HG02759 (cell line): ENCODE data around the gene RNASET2.

Experiments used
- ATAC-seq: cut with Tn5 transposase; IDR thresholded peaks from one replicate; pipeline ENCODE4 v1.9.1; 2021; ENCODE audit warnings: mild to moderate bottlenecking, moderate library complexity; ENCODE audit not compliant: unreplicated experiment

Gene RNASET2, protein sequence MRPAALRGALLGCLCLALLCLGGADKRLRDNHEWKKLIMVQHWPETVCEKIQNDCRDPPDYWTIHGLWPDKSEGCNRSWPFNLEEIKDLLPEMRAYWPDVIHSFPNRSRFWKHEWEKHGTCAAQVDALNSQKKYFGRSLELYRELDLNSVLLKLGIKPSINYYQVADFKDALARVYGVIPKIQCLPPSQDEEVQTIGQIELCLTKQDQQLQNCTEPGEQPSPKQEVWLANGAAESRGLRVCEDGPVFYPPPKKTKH

DNA sequence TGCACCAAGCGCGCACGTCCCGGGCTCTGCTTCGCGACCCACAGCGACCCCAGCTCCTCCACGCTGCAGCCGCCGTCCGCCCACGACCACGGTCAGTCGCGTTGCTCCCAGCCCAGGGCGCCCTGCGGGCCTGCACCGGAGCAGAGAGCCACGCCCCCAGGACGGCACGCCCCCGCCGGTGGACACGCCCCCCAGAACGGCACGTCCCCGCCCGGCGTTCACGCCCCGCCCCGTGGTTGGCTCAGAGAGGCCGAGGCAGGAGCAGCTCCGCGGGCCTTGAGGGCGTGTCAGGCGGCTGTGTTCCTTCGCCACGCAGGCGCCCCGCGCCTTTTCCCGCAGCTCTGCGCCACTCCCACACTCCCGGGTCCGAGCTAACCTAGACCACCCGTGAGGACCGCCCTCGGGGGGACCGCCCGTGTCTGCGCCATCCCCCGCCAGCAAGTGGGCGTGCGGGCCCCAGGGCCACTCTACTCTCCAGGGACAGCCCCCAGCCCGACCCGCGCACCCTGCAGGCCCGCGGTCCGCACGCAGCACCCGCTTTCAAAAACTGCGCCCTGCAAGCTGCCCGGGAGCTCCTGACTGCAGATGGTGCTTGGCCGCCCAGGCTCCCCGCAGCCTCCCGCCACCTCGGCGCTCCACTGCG lies at the start of gene RNASET2:
Gene RNASET2 (minus strand): TSS at position 107 of the 643 bp plus-strand sequence. CDS start 368 bp downstream, outside the sequence.
- peak; percentile 70 for ATAC-seq

- no peak for ATAC-seq
These were observed 49.2 kb upstream of the RNASET2 start for GRCh38 chr6:167005350-167006159.

DNA sequence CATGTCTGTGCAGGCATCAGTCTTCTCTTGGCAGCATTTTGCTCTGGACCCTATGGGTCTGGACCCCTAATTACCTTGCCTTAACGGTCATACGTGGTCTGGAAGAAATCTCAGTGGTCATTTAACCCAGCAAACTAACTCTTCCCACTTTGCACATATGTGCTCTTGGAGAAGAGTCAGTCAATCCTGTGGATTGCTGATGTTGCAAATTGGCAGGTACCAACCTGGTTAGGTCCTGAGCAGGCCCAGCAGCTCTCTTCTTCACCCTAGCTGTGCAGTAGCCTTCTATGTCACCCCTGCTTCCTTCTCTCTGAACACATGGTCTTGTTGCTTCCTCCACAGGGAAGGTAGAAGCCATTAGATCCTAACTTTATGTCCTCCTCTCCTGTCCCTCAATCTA lies 44.4 kb upstream of the RNASET2 start:
- ATAC-seq, result no peak

GRCh38 chr6:166999884-167000253 lies 43.5 kb upstream of the RNASET2 start:
- no peak for ATAC-seq

DNA sequence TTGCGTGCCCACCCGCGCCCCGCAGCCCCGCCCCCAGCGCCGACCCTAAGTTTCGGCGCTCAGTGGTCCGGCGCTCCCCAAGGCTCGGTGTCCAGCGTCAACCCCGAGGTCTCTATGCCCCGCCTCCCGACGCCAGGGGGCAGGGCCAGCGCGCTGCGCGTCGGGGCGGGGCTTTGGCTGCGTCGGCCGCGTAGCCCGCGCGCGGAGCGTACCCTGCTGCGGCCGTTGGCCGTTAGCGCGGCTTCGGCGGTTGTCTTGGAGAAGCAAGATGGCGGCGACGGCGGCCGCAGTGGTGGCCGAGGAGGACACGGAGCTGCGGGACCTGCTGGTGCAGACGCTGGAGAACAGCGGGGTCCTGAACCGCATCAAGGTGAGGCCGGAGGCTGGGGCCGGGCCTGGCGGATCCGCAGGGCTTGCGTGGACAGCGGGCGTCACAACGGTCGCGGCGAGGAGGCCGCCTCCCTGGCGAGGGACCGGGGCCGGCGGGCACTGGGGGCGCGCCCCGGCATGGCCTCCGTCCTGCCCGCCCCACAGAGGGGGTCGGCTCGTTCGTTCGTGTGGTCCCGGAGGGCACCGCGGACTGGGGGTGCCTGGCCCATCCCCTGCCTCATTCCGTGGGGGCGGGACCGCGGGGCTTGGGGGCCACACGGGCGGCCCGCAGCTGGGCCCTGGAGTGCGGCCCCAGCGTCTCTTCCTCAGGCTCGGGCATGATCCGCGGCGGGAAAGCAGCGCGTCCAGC lies 43.0 kb upstream of the RNASET2 start, which contains the start of gene CEP43:
Gene CEP43 (plus strand): TSS at position 253 of the 739 bp plus-strand sequence. CDS start 16 bp downstream, at position 269.
- peak; percentile 92 for ATAC-seq

GRCh38 chr6:166998256-166999144 lies 42.1 kb upstream of the RNASET2 start:
- ATAC-seq, result peak; percentile 6

DNA sequence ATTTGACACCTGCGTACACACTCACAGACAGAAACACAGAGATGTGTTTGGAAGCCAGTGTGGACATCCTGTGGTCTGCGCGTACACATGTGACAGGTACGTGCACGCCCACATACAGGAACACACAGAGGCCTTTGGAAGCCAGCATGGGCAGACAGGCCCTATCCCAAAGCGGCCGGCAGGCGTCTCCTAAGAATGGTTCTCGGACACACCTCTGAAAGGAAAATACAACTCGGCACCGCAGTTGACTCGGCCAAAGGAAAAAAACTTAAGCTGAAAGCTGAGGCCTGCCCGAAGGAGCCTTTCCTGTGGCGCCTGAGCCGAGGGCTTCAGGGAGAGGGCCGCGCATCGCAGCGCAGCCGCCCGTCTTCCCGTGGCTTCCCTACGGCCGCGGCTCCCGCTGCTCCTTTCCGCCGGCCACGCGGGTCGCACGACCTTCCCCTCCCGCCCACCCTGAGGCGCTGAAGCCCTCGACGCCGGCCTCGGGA lies 41.5 kb upstream of the RNASET2 start:
- ATAC-seq, result peak; percentile 30

DNA sequence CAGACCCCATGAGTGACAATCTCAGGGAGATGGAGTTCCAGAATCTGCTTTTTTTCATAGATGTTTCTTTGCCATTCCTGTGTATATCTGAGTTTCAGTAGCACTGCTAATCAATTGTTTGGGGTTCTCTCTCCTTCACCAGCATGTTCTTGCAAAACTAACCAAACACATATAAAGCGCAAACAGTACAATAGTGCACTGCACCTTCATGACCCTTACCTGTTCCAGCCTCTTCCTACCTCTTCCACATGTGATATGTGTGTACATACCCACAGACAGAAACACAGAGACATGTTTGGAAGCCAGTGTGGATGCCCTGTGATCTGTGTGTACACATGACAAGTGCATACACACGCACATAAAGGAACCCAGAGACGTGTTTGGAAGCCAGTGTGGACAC lies 41.0 kb upstream of the RNASET2 start:
- no peak for ATAC-seq

DNA sequence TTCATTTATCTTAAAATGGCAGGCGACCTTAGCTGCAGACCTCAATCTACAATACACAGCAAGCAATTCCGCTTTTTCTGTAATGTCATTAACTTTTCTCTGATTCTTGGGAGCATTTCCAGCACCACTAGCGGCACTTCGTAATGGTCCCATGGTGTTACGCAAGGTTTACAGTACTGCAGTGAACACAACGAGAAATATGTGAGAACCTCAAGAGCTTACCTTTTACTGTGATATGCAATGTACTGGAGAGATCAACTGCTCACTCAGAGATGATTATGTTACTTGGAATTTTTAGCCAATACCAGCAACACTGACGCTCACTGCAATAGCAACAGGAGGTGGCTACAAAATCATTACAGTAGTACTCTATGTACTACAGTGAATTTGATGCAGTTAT lies 40.1 kb upstream of the RNASET2 start:
- no peak for ATAC-seq

- peak; percentile 88 for ATAC-seq
These were observed 33.2 kb upstream of the RNASET2 start for GRCh38 chr6:166989427-166990032.

GRCh38 chr6:166988674-166989201 lies 32.4 kb upstream of the RNASET2 start:
- ATAC-seq, result no peak

DNA sequence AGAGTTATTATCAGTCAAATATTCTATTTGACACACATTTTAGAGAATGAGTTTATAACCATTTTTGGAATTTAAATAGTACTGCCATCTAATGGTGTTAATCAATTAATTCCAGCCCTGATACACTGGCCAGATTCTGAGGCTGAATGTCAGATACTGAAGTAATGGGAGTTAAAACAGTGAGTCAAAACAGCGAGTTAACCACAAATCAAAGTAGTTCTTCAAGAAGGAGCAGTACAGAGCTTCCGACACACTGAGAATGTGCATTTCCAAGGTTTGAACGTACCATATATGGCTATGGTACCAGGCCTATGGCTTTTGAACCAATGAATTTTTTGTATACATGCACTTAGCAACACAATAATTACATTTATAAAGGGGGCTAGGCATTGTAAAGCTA lies 31.6 kb upstream of the RNASET2 start:
- ATAC-seq, result no peak

DNA sequence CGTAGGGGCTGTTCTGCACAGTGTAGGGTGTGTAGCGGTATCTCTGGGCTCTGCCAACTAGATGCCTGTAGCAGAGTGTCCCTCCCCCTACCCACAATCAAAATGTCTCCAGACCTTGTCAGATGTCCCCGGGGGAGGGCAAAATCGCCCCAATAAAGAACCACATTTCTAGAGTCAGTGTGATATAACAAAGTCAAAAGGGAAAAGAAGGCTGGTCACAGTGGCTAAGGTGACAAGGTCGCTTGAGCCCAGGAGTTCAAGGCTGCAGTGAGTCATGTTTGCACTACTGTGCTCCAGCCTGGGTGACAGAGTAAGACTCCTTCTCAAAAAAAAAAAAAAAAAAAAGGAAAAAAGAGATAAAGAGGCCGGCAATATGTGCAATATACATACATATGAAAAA lies 31.1 kb upstream of the RNASET2 start:
- no peak for ATAC-seq

- no peak for ATAC-seq
These were observed 24.4 kb upstream of the RNASET2 start for GRCh38 chr6:166980738-166981137.

DNA sequence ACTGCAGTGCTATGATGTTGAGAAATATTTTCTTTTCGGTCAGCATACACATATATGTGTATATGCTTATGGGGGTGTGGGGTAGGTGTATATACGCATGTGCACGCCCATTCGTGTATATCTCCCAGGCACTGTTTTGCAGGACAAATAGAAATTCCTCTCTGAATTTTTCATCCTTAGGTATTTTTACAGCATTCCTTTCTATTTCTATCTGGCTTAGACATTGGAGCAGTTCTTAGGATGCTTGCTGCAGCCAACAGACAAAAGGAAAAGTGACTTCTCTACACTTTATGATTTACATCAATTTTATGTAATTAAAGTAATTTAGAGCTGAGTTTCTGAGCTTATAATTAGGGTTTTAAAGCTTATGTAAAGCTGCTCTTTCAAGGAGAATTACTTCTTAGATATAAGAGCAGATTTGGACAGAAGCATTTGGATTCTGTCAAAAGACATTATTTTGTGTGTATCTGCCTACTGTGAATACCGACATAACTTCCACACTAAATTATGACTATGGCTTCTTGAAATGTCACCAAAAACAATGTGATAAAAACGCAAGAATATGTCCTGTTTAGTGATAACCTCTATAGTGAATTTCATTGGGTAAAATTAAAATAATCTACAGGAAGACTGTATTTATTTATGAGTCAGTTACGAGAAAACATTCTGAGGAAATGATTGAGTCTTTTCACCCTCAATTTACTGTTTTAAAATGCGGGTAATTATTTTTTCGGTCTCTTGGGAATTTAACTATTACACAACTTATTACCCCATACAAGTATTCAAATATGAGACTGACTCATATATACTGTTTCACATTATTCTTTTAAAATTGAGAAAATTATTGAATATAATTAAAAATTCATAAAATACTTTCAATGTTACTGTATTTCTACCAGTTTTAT lies 21.5 kb upstream of the RNASET2 start:
- ATAC-seq, result no peak

GRCh38 chr6:166976636-166977035 lies 20.3 kb upstream of the RNASET2 start:
- no peak for ATAC-seq

GRCh38 chr6:166972101-166972500 lies 15.8 kb upstream of the RNASET2 start:
- ATAC-seq, result no peak

GRCh38 chr6:166971271-166971670 lies 14.9 kb upstream of the RNASET2 start:
- ATAC-seq, result no peak
